ENCODE data around the gene CDH23.
A peak's percentile ranks its signal among the peaks of the same experiment; 100 is the strongest.

The CDH23 gene

DNA sequence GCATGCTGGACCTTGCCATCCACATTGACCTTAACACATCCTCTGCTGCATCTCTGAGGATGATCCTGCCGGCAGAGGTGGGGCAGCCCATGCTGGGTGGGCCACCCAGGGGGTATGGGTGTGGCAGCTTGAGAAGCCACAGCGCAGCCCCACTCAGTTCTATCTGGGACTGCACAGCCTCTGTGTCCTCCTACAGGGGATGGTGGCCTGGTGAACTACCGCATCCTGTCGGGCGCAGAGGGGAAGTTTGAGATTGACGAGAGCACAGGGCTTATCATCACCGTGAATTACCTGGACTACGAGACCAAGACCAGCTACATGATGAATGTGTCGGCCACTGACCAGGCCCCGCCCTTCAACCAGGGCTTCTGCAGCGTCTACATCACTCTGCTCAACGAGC is 335.1 kb downstream of the CDH23 start:
- no peak overlapping the region for H3K4me3 ChIP-seq (ENCODE audit: low read depth, low read length)
- TF ChIP-seq, protein P1, sequence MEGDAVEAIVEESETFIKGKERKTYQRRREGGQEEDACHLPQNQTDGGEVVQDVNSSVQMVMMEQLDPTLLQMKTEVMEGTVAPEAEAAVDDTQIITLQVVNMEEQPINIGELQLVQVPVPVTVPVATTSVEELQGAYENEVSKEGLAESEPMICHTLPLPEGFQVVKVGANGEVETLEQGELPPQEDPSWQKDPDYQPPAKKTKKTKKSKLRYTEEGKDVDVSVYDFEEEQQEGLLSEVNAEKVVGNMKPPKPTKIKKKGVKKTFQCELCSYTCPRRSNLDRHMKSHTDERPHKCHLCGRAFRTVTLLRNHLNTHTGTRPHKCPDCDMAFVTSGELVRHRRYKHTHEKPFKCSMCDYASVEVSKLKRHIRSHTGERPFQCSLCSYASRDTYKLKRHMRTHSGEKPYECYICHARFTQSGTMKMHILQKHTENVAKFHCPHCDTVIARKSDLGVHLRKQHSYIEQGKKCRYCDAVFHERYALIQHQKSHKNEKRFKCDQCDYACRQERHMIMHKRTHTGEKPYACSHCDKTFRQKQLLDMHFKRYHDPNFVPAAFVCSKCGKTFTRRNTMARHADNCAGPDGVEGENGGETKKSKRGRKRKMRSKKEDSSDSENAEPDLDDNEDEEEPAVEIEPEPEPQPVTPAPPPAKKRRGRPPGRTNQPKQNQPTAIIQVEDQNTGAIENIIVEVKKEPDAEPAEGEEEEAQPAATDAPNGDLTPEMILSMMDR (conservative IDR thresholded peaks at IDR 0.05; ENCODE audit: low read depth, low read length) = no peak
- no peak for DNase-seq (ENCODE audit: low read depth)

- H3K4me3 ChIP-seq (ENCODE audit: low read depth, low read length) = no peak overlapping the region
- TF ChIP-seq, protein P1 (conservative IDR thresholded peaks at IDR 0.05; ENCODE audit: low read depth, low read length) = no peak
- no peak for DNase-seq (ENCODE audit: low read depth)
Measured at GRCh38 chr10:71734797-71735196, 338.1 kb downstream of the CDH23 start.

DNA sequence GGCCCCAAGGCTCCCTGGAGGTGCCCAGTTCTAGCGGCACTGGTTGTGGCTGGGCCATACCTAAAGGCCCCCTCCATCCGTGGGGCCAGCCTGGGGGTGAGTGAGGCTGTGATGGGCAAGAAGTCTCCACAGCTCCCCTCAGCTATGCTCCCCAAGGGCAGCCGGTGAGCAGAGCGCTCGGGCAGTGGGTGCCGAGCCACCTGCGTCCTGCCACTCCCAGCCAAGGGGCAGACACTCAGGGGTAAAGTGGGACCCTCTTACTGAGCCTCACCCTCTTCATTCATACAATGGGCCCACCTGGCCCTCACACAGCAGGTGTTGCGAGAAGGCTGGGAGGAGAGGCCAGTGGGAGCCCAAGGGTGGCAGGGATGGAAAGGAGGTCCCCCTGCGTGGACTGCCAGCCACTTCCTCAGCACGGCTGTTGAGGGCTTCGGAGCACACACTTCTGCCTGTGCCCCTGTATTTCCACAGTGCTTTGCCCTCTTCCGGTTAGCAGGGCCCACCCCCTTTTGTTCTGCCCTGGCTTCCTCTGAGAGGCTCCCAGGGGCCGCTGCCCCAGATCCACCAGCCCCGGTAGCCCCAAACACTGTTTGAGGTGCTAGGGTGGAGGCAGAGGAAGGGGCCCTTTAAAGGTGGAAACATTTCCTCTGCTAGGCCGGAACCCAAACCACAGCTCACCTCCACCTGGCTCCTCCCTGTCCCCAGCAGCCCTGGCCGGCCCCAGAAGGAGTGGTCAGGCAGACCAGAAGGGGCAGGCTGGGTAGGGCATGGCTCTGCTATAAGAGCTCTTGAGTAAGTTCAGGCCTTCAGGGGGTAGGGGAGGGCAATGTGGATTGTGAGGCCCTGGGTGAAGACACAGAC is 339.2 kb downstream of the CDH23 start:
- TF ChIP-seq, protein P1 (conservative IDR thresholded peaks at IDR 0.05; ENCODE audit: low read depth, low read length) = no peak
- H3K4me3 ChIP-seq (ENCODE audit: low read depth, low read length) = no peak overlapping the region
- no peak for DNase-seq (ENCODE audit: low read depth)

DNA sequence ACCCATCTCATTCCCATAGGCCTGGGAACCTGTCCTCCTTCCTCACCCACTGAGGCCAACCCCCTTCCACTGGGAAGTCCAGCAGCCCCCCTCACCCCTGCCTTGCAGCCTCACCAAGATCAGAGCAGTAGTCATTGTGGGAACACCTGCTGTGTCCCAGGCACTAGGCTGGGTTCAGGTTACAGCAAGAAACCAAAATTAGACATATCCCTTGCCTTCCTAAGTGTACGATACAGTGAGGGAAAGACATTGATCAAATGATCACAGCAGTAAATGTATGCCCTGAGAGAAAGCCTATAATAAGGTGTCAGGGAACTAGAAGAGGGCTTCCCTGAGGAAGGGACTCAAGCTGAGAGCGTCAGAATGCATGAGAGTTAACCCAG is 339.8 kb downstream of the CDH23 start:
- DNase-seq (ENCODE audit: low read depth) = peak; percentile 32
- H3K4me3 ChIP-seq (ENCODE audit: low read depth, low read length) = no peak overlapping the region
- TF ChIP-seq, protein P1 (conservative IDR thresholded peaks at IDR 0.05; ENCODE audit: low read depth, low read length) = no peak

DNA sequence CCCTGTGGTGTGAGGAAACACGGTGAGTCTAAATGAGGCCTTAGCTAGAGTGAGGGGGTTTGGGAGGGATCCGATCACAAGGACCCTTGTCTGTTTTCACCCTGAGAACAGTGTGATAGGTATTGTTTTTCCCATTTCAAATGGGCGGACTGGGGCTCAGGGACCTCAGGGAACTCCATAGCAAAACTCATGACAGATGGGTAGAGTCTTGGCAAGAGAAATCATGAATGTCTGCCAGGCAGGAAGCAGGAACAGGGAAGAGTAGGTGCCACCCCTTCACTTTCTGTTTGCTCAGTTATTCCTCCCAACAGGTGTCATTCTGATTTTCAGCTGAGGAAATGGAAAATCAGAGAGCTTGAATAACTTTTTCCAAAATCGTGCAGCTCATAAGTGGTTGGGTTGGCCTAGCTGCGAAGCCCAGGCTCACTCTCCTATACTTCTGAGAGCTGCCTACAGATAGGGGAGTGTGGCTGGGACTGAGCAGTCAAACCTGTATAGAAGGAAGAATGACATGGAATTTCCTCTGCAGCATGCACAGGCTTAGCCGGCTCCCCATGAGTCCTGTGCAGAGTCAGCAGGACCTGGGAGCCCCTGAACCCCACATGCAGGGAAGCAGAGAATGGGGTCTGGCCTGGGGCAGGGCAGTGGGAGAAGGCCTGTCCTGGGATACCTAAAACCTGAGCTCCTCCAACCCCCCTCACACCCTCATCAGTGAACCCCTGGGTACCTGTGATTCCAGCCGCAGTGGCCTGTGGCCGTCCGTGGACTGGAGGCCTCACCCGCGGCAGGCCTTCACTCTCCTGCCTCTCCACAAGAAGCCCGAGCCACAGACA is 340.5 kb downstream of the CDH23 start:
- no peak for DNase-seq (ENCODE audit: low read depth)
- TF ChIP-seq, protein P1 (conservative IDR thresholded peaks at IDR 0.05; ENCODE audit: low read depth, low read length) = no peak
- H3K4me3 ChIP-seq (ENCODE audit: low read depth, low read length) = no peak overlapping the region

- TF ChIP-seq, protein P1 (conservative IDR thresholded peaks at IDR 0.05; ENCODE audit: low read depth, low read length) = no peak
- no peak overlapping the region for H3K4me3 ChIP-seq (ENCODE audit: low read depth, low read length)
- DNase-seq (ENCODE audit: low read depth) = no peak
Measured at GRCh38 chr10:71737834-71738197, 341.1 kb downstream of the CDH23 start.

Measured in choroid plexus epithelial cell (primary cell).